22Rv1 (cell line): Measurements from ENCODE around the gene ATG7.

Experiments used
- ZFX ChIP-seq: fragments of 450-650 bp; IDR thresholded peaks from 2 replicates; pipeline ENCODE4 v1.6.1; 2017; ENCODE audit warnings: antibody characterized with exemption, borderline replicate concordance
- TF ChIP-seq, protein P1 (sequence below): fragments of 450-650 bp; IDR thresholded peaks from 2 replicates; pipeline ENCODE4 v1.5.1; 2017; ENCODE audit warnings: mild to moderate bottlenecking

DNA sequence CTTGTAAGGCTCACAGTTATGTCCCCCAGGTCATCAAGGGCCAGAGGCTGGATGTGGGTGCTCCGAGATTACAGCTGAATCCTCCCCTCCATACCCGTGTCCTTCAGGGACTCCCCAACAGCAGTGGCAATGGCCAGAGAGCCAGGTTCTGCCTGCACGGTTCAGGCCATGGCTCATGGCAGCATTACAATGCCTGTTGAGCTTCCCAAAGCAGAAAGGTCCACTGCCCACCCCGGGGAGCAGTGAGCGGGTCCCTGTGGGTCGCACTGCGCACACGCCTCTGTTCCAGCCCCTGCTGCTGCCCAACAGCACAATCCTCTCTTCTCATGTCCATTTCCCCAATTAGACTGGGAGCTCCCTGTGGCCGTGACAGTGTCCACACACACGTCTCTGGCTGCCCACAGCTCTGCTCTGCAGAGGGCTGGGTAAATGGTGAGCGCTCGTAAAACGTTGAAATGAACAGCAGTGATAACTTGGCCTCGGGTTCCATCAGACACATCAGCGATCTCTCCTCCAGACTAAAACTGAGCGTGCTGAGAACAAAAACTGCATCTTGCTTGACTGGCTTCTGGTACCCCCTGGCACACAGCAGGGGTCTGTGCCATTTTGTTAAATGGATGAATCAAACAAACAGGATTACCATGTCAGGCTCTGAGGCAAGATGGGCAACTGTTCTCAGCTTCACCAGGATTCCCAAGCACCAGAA is 291.1 kb downstream of the ATG7 start:
- TF ChIP-seq, protein P1, sequence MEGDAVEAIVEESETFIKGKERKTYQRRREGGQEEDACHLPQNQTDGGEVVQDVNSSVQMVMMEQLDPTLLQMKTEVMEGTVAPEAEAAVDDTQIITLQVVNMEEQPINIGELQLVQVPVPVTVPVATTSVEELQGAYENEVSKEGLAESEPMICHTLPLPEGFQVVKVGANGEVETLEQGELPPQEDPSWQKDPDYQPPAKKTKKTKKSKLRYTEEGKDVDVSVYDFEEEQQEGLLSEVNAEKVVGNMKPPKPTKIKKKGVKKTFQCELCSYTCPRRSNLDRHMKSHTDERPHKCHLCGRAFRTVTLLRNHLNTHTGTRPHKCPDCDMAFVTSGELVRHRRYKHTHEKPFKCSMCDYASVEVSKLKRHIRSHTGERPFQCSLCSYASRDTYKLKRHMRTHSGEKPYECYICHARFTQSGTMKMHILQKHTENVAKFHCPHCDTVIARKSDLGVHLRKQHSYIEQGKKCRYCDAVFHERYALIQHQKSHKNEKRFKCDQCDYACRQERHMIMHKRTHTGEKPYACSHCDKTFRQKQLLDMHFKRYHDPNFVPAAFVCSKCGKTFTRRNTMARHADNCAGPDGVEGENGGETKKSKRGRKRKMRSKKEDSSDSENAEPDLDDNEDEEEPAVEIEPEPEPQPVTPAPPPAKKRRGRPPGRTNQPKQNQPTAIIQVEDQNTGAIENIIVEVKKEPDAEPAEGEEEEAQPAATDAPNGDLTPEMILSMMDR = no peak
- TF ChIP-seq ZFX = no peak
